Measurements from ENCODE around the gene SLC5A11.
"Not testable (repeated sequence)": the region's sequence is repeated elsewhere in the genome, so short reads cannot be mapped to it uniquely, and the experiment has no call there.

Gene SLC5A11, protein sequence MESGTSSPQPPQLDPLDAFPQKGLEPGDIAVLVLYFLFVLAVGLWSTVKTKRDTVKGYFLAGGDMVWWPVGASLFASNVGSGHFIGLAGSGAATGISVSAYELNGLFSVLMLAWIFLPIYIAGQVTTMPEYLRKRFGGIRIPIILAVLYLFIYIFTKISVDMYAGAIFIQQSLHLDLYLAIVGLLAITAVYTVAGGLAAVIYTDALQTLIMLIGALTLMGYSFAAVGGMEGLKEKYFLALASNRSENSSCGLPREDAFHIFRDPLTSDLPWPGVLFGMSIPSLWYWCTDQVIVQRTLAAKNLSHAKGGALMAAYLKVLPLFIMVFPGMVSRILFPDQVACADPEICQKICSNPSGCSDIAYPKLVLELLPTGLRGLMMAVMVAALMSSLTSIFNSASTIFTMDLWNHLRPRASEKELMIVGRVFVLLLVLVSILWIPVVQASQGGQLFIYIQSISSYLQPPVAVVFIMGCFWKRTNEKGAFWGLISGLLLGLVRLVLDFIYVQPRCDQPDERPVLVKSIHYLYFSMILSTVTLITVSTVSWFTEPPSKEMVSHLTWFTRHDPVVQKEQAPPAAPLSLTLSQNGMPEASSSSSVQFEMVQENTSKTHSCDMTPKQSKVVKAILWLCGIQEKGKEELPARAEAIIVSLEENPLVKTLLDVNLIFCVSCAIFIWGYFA

DNA sequence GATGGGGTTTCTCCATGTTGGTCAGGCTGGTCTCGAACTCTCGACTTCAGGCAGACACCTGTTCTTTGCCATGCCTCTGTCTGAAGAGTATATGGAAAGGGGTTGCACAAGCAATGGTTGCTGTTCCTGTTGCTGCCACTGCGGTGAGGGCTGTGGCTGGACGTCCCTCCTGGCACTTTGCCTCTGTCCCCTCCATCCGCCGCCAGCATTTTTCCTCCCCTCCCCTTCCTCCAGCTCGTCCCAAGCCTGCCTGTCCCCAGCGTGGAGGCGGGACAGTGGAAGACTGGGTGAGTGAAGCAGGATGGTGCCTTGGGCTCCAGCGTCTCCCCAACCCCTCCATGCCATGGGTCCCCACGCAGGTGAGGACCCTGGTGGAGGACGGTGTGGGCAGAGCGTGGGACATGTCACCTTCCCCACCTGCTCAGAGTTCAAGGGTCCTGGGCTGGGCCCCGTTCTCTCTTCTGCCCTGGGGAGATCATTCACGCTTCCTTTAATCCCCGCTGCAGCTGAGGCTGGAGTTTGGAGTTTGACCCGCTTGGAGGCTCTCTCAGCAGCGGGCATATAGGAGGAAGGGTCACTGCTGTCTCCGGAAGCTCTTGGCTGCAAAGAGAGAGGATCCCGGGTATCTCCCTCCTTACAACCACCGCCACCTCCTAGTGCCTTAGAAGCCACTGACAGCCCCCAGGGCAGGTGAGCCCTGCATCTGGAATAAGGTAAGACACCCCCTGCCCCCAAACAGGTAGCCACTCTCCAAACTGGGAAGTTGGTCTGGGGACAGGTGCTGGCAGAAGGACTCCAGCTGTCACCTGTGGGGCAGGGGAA, at the start of gene SLC5A11:
Gene SLC5A11 (plus strand): TSS at position 238 of the 822 bp plus-strand sequence. CDS start 12,681 bp downstream, outside the sequence.
- DNase-seq, result no peak

DNA sequence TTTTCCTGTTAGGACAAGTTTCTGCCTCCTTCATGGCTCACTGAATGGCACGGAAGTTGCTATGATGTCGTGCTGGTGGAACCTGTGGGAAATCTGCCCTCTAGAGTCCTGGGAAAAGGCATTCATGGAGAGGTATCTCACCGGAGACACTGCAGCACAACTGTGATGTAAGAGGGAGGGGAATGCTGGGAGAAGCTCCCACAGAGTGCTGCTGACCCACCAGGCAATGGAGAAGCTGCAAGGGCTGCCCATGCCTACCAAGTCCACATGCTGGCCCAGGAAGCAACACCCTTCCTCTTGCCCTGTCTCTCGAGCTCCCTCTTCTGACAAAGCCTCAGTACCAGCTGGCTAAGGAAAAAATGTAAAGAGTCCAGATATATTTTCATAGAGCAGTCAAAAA, 45.2 kb upstream of the SLC5A11 start:
- DNase-seq, result no peak

DNA sequence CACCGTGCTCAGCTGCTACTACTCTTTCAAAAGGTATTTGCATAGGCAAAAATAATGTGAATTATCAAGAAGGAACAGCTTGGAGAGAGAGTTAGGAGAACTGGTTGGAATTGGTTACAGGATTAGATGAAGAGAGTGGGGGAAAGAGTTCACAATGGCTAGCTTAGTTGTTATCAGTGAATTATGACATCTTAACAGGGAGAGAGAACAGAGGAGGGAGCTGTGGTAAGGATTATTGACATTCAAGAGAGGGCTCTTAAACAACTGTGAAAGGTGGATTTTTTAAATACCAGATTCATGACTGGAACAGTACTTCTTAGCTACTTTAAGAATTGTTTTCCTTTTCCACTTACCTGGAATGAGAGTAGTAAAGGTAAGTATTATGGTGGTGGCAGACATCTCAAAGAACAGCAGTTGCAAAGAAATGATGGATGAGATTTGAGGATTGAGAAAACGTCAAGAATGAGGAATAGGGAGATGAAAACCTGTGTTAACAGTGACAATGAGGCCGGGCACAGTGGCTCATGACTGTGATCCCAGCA, 43.9 kb upstream of the SLC5A11 start:
- DNase-seq, result no peak

DNA sequence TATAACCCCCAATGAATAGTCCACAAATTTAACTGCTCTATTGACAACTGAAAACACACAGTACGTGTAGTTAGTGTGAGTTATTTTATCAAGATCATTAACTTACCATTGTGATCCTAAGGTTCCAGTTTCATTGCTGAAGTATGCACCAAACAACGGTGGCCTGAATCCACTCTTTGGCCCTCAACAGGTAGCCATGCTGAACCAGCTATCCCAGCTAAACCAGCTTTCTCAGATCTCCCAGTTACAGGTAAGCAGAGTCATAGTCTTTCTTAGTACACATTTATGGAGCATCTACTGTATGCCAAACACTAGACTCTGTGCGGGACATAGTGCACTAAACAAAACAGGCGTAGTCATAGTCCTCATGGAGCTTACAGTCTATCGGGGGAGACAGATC, 40.3 kb upstream of the SLC5A11 start:
- DNase-seq, result no peak

DNA sequence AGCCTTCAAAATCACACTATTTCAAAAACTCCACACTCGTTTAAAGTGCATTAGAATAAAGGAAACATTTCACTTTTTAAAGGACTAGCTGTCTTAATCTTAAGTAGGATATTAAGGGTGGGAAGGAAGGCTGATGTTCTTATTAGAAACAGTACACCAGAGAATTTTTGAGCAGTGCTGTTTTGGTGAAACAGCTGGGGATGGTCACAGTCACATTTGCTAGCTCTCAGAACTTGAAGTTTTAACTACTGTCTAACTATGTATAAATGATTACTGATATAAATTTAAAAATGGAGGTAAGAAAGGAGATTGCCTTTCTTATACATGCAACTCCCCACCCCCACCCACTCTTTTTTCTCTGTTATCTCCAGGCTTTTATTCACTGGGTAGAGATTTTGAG, 38.5 kb upstream of the SLC5A11 start:
- no peak for DNase-seq

DNA sequence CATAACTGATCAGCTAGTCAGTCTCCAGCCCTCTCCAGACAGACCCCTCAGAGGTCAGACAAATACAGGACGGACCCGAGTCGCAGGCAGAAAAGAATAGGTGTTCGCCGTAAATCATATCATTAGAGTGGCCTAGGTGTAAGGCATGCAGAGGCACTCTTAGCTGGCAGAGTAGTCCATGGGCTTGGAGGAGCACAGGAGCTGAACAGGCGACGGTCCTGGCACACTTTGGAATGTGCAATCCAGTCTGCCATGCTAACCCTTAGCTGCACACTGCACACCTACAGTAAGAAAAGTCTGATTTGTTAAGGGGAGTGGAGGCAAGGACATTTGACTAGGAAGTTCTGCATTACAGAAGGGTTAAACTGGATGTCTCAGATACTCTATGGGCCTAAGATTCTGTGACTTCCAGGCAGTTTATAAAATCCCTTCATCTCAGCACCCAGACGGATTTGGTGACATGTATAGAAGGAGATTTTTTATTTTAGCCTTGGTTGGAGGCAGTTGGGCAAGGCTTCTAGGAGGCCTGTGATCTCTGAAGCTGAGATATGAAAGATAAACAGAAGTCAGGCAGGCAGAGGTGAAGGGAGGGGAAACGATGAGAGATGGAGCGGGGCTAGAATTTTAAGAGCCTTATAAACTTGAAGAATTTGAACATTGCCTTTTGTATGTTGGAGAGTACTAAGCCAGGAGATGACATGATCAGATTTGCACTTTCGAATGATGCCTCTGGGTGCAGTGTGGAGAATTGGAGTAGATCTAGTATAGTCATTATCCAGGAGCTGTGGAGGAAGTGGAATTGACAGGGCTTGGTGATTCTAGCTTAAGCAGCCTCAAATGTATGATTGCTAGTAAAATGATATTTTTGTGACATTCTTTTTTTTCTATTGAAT, 34.6 kb upstream of the SLC5A11 start:
- no peak for DNase-seq

DNA sequence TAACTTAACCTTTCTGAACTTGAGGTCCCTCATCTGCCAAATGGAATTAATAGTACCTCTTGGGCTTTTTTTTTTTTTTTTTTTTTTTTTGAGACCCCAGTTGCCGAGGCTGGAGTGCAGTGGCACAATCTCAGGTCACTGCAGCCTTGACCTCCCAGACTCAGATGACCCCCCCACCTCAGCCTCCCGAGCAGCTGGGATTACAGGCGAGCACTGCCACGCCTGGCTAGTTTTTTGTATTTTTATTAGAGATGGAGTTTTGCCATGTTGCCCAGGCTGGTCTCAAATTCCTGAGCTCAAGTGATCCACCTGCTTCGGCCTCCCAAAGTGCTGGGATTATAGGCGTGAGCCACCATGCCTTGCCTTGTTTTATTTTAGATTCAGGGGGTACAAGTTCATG, 33.0 kb upstream of the SLC5A11 start:
- not testable (repeated sequence) for DNase-seq

DNA sequence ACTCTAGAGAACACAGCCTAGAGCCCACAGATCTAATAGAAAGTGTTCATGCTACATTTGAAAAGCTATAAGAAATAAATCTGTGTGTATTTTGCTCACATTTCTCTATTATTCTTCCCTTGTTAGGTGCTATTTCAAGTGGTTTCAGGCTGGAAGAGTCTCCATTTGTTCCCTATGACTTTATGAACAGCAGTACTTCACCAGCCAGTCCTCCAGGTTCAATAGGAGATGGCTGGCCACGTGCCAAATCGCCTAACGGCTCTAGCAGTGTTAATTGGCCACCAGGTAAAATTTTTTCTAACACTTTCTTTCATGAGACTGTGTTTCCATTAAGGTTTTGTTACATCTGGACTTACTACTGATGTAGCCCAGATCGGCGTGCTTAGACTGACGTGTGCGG, 30.7 kb upstream of the SLC5A11 start:
- DNase-seq, result no peak

DNA sequence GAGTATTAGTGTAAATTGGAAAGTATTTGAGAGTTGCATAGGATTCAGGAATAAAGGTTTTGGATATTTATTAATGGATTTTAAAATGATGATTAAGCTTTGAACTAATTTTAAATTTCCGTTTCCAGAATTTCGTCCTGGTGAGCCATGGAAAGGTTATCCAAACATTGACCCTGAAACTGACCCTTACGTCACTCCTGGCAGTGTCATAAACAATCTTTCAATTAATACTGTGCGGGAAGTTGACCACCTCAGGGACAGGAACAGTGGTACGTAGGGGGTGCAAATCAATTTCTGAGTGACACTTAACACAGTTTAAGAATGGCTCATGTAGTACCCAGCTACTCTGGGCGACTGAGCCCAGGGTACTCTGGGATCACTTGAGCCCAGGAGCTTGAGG, 29.1 kb upstream of the SLC5A11 start:
- no peak for DNase-seq

DNA sequence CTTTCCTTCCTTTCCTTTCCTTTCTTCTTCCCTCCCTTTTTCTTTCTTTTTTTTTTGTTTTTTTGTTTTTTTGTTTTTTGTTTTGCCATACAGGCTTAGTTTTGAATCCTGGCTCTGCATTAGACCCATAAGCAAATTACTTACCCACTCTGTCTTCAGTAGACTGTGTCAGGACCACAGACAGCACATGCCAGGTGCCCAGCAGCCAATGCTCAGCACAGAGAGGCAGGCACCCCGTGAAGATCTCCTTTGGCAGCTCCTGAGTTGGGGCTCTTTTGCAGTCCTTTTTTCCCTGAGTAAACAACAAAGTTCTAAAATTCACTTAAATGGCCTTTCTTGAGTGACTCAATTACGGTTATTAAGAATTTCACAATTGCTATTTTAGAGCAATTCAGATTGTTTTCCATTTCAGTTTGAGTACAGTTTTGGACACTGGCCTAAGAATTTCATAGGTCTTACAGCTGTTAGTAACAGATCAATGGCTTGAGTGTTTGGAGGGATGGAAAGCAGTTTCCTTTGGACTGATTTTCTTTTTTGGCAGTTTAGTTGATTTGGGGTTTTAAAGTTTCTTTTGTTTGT, 26.2 kb upstream of the SLC5A11 start:
- no peak for DNase-seq

DNA sequence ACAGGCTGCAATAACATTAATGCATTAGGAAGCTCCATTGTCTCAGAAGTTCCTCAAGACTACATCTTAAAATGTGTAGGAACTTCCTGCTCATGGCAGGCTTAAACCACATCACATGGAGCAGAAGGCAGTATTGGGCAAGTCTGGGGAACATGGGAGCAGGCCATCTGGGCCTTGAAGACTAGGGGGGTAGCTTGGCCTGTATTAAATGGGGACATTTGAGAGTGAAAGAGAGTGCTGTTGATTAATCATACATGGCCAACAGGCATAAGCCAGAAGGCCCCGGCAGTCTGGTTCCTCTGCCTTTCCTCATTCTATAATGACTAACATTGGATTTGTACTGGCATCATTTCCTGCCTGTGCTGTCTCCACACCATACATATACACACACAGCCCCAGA, 25.2 kb upstream of the SLC5A11 start:
- no peak for DNase-seq

DNA sequence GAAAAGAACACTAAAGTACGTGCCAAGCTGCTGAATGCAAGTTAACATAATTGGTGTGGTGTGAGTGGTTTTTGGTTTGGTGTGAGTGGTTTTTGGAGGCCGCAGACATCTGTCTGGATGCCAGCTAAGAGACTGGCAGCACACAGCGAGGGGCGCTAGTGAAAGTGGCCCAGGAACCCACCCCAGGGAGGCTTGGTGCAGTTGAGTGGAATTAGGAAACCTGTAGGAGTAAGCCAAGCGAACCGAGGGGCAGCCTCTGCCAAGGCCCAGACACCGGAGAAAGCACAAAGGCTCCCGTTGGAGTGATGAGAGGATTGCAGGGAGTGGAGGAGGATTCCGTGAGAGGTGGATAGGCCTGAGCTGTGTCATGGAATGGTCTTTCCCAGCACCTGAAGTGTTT, 24.6 kb upstream of the SLC5A11 start:
- no peak for DNase-seq

DNA sequence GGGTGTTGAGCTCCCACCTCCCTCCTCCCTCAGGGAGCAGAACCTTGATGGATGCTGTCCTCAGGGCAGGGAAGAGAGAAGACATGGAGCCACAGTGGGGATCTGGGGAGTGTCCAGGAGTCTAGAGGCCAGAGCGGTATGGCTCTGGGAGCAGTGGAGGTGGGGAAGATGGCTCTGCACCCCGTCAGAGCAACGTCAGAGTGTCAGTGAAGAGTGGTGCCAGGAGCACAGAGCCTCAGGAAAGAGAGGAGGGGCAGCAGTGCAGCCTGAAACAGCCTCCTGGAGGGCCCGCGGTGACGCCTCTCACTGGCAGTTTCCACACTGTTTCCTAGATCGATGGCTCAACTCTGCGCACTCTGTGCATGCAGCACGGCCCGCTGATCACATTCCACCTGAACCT, 23.2 kb upstream of the SLC5A11 start:
- DNase-seq, result no peak

DNA sequence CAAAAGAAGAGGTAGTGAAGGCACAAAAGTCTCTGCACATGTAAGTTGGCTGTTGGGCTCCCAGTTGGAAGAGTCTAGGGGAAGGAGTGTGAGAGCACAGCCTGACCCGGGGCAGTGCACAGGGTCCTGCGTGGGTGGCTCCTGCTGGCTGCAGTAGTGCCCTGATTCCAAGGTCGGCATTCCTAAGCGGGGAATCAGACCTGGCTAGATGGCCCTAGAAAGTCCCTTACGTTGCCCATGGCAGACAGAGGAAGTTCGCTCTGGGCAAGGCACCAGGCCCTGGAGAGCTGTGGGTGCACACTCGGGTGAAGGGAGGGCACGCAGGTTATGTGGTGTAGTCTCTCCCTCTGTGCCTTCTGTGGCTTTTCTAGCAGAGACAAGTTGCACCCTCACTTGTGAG, 22.8 kb upstream of the SLC5A11 start:
- no peak for DNase-seq

DNA sequence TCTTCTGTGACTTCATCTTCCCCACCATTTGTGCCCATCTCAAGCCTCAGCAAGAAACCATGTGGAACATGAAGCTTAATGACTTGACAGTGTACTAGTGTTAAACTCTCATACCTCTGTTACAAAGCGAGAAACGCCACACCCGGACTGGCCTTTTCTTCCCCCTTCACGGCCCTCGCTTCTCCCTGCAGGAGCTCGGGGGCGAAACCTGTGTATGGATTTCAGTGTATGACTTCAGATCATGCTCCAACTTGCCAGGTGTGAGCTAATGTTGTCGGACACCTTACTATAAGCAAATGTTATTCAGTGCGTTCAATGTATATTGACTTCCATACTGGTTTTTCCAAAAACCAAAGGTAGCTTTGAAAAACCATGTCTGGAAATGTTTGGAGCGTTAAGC, 20.1 kb upstream of the SLC5A11 start:
- DNase-seq, result no peak

DNA sequence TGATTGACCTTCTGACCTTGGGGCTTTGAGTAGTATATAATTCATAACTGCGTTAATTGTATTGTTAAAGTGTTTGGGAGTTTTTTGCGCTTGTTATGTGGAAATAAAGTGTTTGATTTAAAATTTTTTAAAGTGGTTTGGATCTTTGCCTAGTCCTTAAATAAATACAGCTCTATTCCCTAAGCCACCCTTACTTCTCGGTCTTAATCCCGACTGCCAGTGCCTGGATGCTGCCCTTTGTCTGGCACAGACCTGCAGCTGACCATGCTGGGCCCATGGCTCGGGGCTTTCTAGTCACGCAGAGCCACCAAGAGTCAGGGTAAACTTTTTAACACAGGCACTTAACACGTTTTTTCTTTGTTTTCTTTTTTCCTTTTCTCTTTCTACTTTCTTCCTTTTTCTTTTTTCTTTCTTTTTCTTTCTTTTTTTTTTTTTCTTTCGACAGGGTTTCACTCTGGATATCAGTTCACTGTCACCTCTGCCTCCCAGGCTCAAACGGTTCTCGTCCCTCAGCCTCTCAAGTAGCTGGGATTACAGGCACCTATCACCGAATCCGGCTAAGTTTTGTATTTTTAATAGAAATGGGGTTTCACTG, 19.6 kb upstream of the SLC5A11 start:
- DNase-seq, result no peak

DNA sequence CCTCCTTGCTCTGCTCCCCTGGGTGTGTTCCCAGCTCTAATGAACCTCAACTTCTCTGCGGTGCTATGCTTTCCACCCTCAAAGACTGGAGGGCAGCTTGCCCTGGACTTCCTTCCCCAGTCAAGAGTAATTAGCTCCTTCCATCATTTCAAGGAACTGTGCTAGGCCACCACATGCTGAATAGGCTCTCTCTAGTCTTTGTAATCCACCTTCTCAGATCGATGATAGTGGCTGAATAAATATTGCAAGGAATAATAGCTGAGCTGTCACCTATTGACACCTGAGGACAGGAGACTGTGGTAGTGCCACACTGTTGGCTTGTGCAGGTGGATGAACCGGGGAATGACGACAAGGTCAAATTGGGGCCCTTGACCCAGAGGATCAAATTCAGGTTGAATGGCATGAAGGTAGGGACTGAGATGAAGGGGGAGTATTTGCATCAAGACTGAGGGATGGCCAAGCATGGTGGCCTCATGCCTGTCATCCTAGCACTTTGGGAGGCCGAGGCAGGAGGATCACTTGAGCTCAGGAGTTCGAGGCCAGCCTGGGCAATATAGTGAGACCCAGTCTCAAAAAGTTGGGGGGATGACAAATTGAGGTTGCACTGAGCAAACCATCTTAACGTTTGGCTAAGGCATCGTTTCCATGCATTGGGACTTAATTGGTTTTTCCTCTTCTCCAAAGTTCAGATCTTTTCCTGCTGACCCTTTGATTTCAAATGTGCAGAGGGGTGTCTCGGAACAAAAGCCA, 18.8 kb upstream of the SLC5A11 start:
- no peak for DNase-seq

DNA sequence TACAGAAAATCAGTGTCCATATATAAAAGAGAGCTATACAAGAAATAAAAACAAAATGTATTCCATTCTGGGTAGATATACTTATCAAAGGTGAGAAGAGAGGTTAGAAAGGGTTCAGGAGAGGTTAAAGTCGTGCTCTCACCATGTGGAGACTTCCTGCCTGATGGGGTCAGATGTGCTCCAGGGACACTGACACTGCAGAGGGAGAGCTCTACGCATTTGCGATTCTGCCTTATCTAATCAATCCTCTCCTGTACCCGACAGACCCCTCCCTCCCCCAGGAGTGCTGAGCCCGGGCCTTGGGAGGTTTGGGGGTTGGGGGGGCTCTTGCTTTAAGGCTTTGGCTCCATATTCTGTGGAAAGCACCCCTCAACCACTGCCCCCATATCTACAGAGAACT, 16.6 kb upstream of the SLC5A11 start:
- DNase-seq, result no peak

DNA sequence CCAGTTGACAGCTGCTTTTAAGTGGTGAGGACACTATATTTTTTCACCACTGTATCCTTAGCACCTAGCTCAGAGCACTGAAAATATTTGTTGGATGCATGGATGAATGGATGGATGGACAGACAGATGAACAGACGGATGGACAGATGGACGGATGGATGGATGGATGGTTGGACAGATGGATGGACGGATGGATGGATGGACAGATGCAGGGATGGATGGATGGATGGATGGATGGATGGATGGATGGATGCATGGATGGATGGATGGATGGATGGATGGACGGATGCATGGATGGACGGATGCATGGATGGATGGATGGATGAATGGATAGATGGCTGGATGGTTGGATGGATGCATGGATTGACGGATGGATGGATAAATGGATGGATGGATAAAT, 12.4 kb upstream of the SLC5A11 start:
- DNase-seq, result no peak

DNA sequence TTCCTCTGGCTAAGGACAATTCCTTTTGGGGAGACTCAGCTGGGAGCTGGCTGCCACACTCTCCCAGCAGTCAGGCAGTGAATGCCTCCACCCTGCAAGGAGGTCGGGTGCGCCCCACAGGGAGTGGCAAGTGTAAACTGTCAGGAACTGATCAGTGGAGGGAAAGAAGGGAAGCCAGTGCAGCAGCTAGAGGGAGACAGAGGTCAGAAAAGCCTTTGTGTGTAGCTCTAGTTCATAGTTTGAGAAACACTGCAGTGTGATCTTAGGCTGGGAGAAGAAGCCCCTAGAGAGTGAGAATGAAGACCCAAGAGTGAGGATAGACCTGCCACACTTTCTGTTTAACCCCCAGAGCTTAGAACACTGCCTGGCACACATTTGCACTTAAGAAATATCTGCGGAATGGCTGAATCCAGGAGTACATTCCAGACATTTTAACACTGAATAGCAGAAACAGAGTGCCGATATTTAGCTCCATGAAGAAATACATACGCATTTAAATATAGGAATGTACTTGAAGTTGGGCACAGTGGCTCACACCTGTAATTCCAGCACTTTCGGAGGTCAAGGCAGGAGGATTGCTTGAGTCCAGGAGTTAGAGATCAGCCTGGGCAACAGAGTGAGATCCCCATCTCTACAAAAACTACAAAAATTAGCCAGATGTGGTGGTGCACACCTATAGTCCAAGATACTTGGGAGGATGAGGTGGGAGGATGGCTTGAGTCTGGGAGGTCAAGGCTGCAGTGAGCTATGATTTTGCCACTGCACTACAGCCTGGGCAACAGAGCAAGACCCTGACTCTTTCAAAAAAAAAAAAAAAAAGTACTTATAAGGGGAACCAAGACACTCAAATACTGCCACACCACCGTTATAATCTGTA, 11.1 kb upstream of the SLC5A11 start:
- DNase-seq, result no peak
